ENCODE results near the gene ALAD. TPM values are rescaled to one million over a fixed set of nuclear protein-coding genes. Genes with fewer than 3 reads are reported as not detected.

Gene ALAD
- total and polyA plus RNA-seq, 9 of the 15 experiments (the other 6 are each of a cell fraction or from before 2014, with no cell fraction given) = 1.3 to 12.7 (median 6.8) TPM

DNA sequence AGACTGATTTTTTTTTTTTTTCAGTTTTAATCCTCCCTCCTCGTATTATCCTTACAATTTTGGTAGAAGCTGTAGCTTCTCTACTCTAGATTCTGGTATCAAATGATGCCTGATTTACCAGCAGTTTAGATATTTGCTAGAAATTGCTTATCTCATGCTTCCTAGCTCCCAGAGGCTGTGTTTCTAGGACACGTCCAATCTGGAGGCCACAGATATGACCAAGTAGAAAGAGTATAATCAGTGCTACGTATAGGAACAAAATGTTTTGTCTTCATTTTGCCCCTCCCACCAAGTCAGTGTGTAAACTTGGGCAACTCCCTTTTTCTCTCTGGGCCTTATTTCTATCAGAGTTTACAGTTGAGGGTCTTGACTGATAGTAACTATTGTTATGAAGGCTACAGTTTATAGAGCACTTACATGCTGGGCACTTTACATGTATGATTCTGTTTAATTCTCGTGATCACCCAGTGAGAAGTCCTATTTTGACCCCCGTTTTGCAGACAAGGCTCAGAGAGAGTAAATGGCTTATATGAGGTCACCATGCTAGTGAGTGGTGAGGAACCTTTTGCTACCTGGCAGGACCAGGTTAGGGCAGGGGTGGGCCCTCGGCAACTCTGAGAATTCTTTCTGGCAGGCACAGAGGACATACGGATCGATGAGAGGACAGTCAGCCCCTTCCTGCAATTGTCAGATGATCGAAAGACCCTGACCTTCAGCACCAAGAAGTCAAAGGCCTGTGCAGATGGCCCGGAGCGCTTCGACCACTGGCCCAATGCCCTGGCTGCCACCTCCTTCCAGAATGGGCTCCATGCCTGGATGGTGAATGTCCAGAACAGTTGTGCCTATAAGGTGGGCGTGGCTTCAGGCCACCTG lies 31.9 kb downstream of the ALAD start (continued):
- TF ChIP-seq, protein P1, sequence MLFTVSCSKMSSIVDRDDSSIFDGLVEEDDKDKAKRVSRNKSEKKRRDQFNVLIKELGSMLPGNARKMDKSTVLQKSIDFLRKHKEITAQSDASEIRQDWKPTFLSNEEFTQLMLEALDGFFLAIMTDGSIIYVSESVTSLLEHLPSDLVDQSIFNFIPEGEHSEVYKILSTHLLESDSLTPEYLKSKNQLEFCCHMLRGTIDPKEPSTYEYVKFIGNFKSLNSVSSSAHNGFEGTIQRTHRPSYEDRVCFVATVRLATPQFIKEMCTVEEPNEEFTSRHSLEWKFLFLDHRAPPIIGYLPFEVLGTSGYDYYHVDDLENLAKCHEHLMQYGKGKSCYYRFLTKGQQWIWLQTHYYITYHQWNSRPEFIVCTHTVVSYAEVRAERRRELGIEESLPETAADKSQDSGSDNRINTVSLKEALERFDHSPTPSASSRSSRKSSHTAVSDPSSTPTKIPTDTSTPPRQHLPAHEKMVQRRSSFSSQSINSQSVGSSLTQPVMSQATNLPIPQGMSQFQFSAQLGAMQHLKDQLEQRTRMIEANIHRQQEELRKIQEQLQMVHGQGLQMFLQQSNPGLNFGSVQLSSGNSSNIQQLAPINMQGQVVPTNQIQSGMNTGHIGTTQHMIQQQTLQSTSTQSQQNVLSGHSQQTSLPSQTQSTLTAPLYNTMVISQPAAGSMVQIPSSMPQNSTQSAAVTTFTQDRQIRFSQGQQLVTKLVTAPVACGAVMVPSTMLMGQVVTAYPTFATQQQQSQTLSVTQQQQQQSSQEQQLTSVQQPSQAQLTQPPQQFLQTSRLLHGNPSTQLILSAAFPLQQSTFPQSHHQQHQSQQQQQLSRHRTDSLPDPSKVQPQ (CRISPR knock-in tag; IDR thresholded peaks at IDR 0.05; ENCODE audit: borderline replicate concordance) = no peak
- TF ChIP-seq ZNF75A (CRISPR knock-in tag; IDR thresholded peaks at IDR 0.05) (no peak), ZNF785 (CRISPR knock-in tag; IDR thresholded peaks at IDR 0.05) (no peak), FOXP1 (CRISPR knock-in tag; IDR thresholded peaks at IDR 0.05) (no peak), SMAD1 (IDR thresholded peaks at IDR 0.05; ENCODE audit: low read depth, low read length, partially characterized antibody) (peak; percentile 74), ZNF41 (CRISPR knock-in tag; conservative IDR thresholded peaks at IDR 0.05) (no peak), KLF16 (IDR thresholded peaks at IDR 0.05) (peak; percentile 92), ZFP36 (IDR thresholded peaks at IDR 0.05; ENCODE audit: low read depth, low read length, partially characterized antibody) (no peak), NUFIP1 (IDR thresholded peaks at IDR 0.05; ENCODE audit: partially characterized antibody) (no peak), BMI1 (IDR thresholded peaks at IDR 0.05; ENCODE audit: low read length) (no peak), TOE1 (IDR thresholded peaks at IDR 0.05; ENCODE audit: borderline replicate concordance) (no peak), TOE1 (CRISPR knock-in tag; IDR thresholded peaks at IDR 0.05; ENCODE audit: borderline replicate concordance, low read depth) (no peak), ZNF445 (CRISPR knock-in tag; IDR thresholded peaks at IDR 0.05; ENCODE audit: low read depth) (no peak), ZBTB8A (IDR thresholded peaks at IDR 0.05; ENCODE audit: partially characterized antibody) (no peak), HMG20A (CRISPR knock-in tag; conservative IDR thresholded peaks at IDR 0.05) (no peak), GTF2A2 (tag; IDR thresholded peaks at IDR 0.05) (no peak), KAT8 (IDR thresholded peaks at IDR 0.05; ENCODE audit: low read depth) (no peak), HDAC2 (IDR thresholded peaks at IDR 0.05) (peak; percentile 97), POLR2AphosphoS2 (IDR thresholded peaks at IDR 0.05; ENCODE audit: low read length) (no peak)
- TF ChIP-seq, protein P2, sequence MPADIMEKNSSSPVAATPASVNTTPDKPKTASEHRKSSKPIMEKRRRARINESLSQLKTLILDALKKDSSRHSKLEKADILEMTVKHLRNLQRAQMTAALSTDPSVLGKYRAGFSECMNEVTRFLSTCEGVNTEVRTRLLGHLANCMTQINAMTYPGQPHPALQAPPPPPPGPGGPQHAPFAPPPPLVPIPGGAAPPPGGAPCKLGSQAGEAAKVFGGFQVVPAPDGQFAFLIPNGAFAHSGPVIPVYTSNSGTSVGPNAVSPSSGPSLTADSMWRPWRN (IDR thresholded peaks at IDR 0.05; ENCODE audit: low read depth) = no peak
- TF ChIP-seq, protein P3, sequence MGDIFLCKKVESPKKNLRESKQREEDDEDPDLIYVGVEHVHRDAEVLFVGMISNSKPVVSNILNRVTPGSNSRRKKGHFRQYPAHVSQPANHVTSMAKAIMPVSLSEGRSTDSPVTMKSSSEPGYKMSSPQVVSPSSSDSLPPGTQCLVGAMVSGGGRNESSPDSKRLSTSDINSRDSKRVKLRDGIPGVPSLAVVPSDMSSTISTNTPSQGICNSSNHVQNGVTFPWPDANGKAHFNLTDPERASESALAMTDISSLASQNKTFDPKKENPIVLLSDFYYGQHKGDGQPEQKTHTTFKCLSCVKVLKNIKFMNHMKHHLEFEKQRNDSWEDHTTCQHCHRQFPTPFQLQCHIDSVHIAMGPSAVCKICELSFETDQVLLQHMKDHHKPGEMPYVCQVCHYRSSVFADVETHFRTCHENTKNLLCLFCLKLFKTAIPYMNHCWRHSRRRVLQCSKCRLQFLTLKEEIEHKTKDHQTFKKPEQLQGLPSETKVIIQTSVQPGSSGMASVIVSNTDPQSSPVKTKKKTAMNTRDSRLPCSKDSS (IDR thresholded peaks at IDR 0.05; ENCODE audit: low read depth, partially characterized antibody) = no peak
- TF ChIP-seq, protein P4, sequence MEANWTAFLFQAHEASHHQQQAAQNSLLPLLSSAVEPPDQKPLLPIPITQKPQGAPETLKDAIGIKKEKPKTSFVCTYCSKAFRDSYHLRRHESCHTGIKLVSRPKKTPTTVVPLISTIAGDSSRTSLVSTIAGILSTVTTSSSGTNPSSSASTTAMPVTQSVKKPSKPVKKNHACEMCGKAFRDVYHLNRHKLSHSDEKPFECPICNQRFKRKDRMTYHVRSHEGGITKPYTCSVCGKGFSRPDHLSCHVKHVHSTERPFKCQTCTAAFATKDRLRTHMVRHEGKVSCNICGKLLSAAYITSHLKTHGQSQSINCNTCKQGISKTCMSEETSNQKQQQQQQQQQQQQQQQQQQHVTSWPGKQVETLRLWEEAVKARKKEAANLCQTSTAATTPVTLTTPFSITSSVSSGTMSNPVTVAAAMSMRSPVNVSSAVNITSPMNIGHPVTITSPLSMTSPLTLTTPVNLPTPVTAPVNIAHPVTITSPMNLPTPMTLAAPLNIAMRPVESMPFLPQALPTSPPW (CRISPR knock-in tag; IDR thresholded peaks at IDR 0.05) = peak; percentile 45; the same call in 1 of the 2 replicates
